Pancreas (tissue), 10 donors: ENCODE data around the gene RASSF3. TPM values are rescaled to one million over a fixed set of nuclear protein-coding genes. Genes with fewer than 3 reads are reported as not detected.
"Not testable (repeated sequence)": the region's sequence is repeated elsewhere in the genome, so short reads cannot be mapped to it uniquely, and the experiment has no call there.

ENCODE experiments used
- ATAC-seq, 4 donors: fragments of 200-7000 bp; cut with Tn5 transposase; one replicate each; pipeline versions ENCODE4 v1.8.0 to v1.9.1; 2020; ENCODE audit warnings: mild to moderate bottlenecking in 4 of 4, moderate library complexity in 4 of 4
- DNase-seq, 6 donors: peaks; one replicate each; pipeline ENCODE4 v3.0.0-alpha.2; 2020
- FAIRE-seq: peaks from 2 replicates; lab custom pipeline; 2012; peaks lifted over from hg19 to GRCh38; lab: Jason Lieb, UNC
- H3K27ac ChIP-seq, 4 donors: fragments of 200-600 bp; sonication (generic); 1 replicate in 3 of 4; 2 replicates in 1 of 4; pipeline versions ENCODE4 v1.5.0 to v1.8.0; 2020
- H3K27me3 ChIP-seq, 4 donors: fragments of 200-600 bp; one replicate each; pipeline ENCODE4 v1.8.0; 2021
- H3K36me3 ChIP-seq, 3 donors: fragments of 200-600 bp; sonication (generic) in 1 of 3; one replicate each; pipeline versions ENCODE4 v1.5.0 to v1.8.0; 2020 to 2021
- H3K4me1 ChIP-seq, 3 donors: fragments of 200-600 bp; one replicate each; pipeline ENCODE4 v1.8.0; 2021
- H3K4me3 ChIP-seq, 4 donors: fragments of 200-600 bp; sonication (generic) in 2 of 4; one replicate each; pipeline versions ENCODE4 v1.5.0 to v1.8.0; 2020 to 2021
- H3K9me3 ChIP-seq, 4 donors: fragments of 200-600 bp; one replicate each; pipeline ENCODE4 v1.8.0; 2021
- CTCF ChIP-seq, 4 donors: fragments of 200-600 bp; sonication (generic) in 3 of 4; IDR thresholded peaks; one replicate each; pipeline versions ENCODE4 v1.5.0 to v1.8.0; 2021; ENCODE audit warnings: antibody characterized with exemption in 4 of 4
- WGBS, 2 donors: extraction: QIAGEN DNeasy Blood & Tissue Kit; methylation state at CpG; one replicate each; pipeline ENCODE4 v1.1.7; 2013; 5-methylcytosine and 5-hydroxymethylcytosine counted together
- intact Hi-C, 3 donors: fragments of 100-400 bp; cut with DNase I; formaldehyde crosslinking; loops; one replicate each; pipeline versions ENCODE4 v1.11.1 to v1.14.2; 2022
- polyA plus RNA-seq, 2 donors: library from polyadenylated mRNA; stranded (reverse); fragments of 200-250 nt; gene quantifications; one replicate each; pipeline ENCODE4 v1.2.3, GENCODE V29; 2013
- total RNA-seq, 6 donors: library from RNA; stranded (reverse); fragmentation: NEBNext Ultra II Directional in 4 of 6; extraction: Animal tissue kit (Norgen Biotek cat#: 25700) in 4 of 6; gene quantifications; one replicate each; pipeline versions ENCODE4 v1.2.1 to v1.2.4, GENCODE V29; 2021 to 2023
- donor health status: healthy with polysubstance abuse.
- donor health status: DM: no; HTN: no; CAD: no; lungs with moderate emphysema.
- donor health status: DM: no; HTN: no; CAD: no.
- donor health status: control.
- donor health status: control.
- donor health status: Bipolar disorder and iron deficiency.
- donor health status: DM: yes; HTN: yes; CAD: no.
- donor health status: DM: no; HTN: no; CAD: no.
- donor health status: DM: no; HTN: no; CAD: no.
- donor health status: DM: yes; HTN: yes; CAD: no.

RASSF3 gene
- total and polyA plus RNA-seq, 8 donors = 5.2 to 36.5 (median 21.5) TPM

DNA sequence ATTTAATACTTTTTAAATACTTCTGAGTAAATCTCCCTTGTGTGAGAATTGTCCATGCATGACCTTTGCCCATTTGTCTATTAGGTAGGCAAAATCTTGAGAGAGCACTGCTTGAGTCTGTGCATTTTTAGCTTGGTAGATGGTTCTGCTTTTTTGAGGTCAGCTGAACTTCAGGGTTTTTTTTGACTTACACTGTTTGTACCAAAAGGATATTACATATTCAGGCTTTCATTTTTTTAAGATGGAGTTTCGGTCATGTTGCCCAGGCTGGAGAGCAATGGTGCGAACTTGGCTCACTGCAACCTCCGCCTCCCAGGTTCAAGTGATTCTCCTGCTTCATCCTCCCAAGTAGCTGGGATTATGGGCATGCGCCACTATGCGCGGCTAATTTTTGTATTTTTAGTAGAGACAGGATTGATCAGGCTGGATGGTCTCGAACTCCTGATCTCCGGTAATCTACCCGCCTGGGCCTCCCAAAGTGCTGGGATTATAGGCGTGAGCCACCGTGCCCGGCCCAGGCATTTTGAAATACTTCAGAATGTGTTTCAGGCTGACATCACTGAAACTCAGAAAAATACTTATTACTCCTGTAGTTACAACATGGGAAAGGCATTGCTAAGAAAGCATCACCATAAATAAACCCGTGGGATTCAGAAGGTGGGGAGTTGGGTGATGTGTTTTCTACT lies 11.1 kb downstream of the RASSF3 start:
- FAIRE-seq (no peak), ATAC-seq (no peak), DNase-seq (no peak)
- Histone ChIP-seq H3K9me3 (no peaks in the 10 kb centered on the region), H3K4me1 (peaks cover 0 to 42% (median 4%) of the 10 kb centered on the region in 3 donors), H3K27me3 (no peaks in the 10 kb centered on the region), H3K27ac (peak overlapping the region in 1 of 4 donors; percentile 2), H3K4me3 (no peak overlapping the region), H3K36me3 (no peaks in the 10 kb centered on the region)
- no peak for TF ChIP-seq CTCF (IDR thresholded peaks at IDR 0.05)
- intact Hi-C loops = no loop called here
- 93 to 97% methylated on average over 13 of the region's 13 CpGs for WGBS, 2 donors

- DNase-seq (no peak), FAIRE-seq (no peak), ATAC-seq (no peak)
- no peaks in the 10 kb centered on the region for H3K9me3 ChIP-seq
- no peak for TF ChIP-seq CTCF (IDR thresholded peaks at IDR 0.05)
- H3K4me1 ChIP-seq = peaks cover 0 to 49% (median 4%) of the 10 kb centered on the region in 3 donors
- no peaks in the 10 kb centered on the region for H3K36me3 ChIP-seq
- no peaks in the 10 kb centered on the region for H3K27me3 ChIP-seq
- intact Hi-C loops = no loop called here
- 94 to 96% methylated on average over 4 of the region's 4 CpGs for WGBS, 2 donors
- peak overlapping the region in 1 of 4 donors; percentile 80 for H3K27ac ChIP-seq
- H3K4me3 ChIP-seq = no peak overlapping the region
These were observed 13.7 kb downstream of the RASSF3 start for GRCh38 chr12:64624035-64624434.

DNA sequence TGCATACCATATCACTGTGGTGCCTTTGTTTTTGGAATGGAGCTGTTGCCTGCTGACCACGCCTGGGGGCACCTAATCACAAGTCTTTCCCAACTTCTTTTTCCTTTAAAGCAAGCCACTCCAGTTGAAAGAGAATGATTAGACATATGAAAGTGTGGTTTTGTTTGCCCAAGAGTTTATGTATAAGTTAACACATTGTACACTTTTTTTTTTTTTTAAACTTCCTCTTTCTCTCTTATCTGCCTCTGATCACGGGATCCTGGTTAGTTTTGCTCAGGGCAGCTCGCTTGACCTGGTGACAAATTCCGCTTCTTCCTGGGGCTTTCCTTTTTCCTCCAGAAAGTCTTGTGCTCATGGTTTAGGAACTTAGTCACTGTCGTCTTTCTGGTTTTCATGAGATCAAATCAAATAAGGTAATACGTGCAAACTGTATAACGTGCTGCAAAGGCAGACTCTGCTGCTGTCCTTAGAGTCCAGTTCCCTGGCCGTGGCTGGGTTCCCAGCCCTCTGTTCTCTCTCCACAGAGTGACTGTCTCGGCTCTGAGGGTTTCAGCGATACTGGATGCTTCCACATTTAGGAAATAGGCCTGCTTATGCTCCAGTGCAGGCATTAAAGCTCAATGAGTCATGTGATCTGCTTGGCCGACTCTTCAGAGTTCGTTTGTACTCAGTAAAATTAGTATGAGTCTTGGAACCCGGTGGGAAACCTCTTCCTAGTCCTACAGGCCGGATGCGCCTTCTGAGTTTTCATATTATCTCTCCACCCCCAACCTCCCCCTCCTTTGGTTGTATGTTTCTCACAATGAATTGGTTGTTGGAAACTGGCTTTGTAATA lies 15.2 kb downstream of the RASSF3 start:
- DNase-seq (peak in 5 of 6 donors; percentile 30 to 68 (median 43)), ATAC-seq (peak; percentile 68 to 86 (median 84)), FAIRE-seq (peak; percentile 45)
- Histone ChIP-seq H3K4me1 (peaks cover 0 to 43% (median 4%) of the 10 kb centered on the region in 3 donors), H3K27ac (peak overlapping the region; percentile 1 to 83 (median 74)), H3K4me3 (peak overlapping the region in 1 of 4 donors; percentile 13), H3K36me3 (no peaks in the 10 kb centered on the region), H3K27me3 (no peaks in the 10 kb centered on the region), H3K9me3 (no peaks in the 10 kb centered on the region)
- intact Hi-C loops = no loop called here
- 15 to 16% methylated on average over 15 of the region's 15 CpGs for WGBS, 2 donors
- no peak for TF ChIP-seq CTCF (IDR thresholded peaks at IDR 0.05)

- WGBS, 2 donors = 96 to 100% methylated on average over 1 of the region's 1 CpG
- peak overlapping the region in 2 of 4 donors; percentile 80 to 83 for H3K27ac ChIP-seq
These were observed 16.3 kb downstream of the RASSF3 start for GRCh38 chr12:64626588-64626987.

DNA sequence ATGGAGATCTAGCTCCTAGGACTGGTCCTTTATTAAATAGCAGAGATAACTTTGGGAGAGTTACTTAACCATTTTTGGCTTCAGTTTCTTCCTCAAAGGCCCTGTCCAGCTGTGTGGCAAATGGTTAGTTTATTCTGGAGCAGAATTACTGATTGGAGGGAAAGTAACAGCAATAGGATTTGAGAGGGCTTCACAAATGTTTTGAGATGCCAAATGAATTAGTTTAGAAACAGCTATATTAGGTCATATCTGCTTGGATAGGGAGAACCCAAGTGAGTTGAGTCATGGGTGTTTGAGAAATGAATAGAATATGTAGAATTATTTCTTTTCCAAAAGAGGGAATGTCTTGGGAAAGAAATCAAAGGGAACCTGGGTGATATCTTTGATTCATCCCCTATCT lies 17.5 kb downstream of the RASSF3 start:
- intact Hi-C loops = no loop called here
- Histone ChIP-seq H3K27ac (peak overlapping the region in 2 of 4 donors; percentile 80 to 83), H3K4me3 (no peak overlapping the region), H3K36me3 (no peaks in the 10 kb centered on the region), H3K9me3 (no peaks in the 10 kb centered on the region), H3K27me3 (no peaks in the 10 kb centered on the region), H3K4me1 (peaks cover 0 to 39% (median 4%) of the 10 kb centered on the region in 3 donors)
- ATAC-seq (peak in 1 of 4 donors; percentile 7), FAIRE-seq (no peak), DNase-seq (no peak)
- TF ChIP-seq CTCF (IDR thresholded peaks at IDR 0.05) = no peak

More at GRCh38 chr12:64626588-64626987, 16.3 kb downstream of the RASSF3 start:
- ATAC-seq, H3K27me3 ChIP-seq, DNase-seq, H3K36me3 ChIP-seq, H3K4me3 ChIP-seq, H3K9me3 ChIP-seq, FAIRE-seq, intact Hi-C loops: not testable (repeated sequence)
- peaks cover 0 to 39% (median 4%) of the 10 kb centered on the region in 3 donors for H3K4me1 ChIP-seq
